A673 (cell line): Measurements from ENCODE around the gene LINGO1.

Experiments used
- EZH2 ChIP-seq: fragments of 200-600 bp; sonication (generic); IDR thresholded peaks from 2 replicates; pipeline ENCODE4 v1.6.1; 2017; ENCODE audit warnings: borderline replicate concordance, low read depth, mild to moderate bottlenecking, mixed read lengths, antibody characterized with exemption, low read length; ENCODE audit not compliant: poor library complexity, severe bottlenecking
- TF ChIP-seq, protein P1 (sequence below): fragments of 300-800, 200-600 bp; sonication (generic); conservative IDR thresholded peaks from 2 replicates; pipeline ENCODE4 v1.5.1; 2017; ENCODE audit warnings: low read depth, mild to moderate bottlenecking, antibody characterized with exemption, low read length, moderate library complexity, mixed read lengths

GRCh38 chr15:77603611-77604336 lies 28.9 kb downstream of the LINGO1 start:
- TF ChIP-seq, protein P1, sequence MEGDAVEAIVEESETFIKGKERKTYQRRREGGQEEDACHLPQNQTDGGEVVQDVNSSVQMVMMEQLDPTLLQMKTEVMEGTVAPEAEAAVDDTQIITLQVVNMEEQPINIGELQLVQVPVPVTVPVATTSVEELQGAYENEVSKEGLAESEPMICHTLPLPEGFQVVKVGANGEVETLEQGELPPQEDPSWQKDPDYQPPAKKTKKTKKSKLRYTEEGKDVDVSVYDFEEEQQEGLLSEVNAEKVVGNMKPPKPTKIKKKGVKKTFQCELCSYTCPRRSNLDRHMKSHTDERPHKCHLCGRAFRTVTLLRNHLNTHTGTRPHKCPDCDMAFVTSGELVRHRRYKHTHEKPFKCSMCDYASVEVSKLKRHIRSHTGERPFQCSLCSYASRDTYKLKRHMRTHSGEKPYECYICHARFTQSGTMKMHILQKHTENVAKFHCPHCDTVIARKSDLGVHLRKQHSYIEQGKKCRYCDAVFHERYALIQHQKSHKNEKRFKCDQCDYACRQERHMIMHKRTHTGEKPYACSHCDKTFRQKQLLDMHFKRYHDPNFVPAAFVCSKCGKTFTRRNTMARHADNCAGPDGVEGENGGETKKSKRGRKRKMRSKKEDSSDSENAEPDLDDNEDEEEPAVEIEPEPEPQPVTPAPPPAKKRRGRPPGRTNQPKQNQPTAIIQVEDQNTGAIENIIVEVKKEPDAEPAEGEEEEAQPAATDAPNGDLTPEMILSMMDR = no peak
- no peak for TF ChIP-seq EZH2
